Stimulated activated CD4-positive, alpha-beta T cell treated with anti-CD3 and anti-CD28 coated beads, TNF-alpha, amount 100 ng/mL, for 4 hours (primary cell): ENCODE results near the gene BCAS1.
A peak's percentile ranks its signal among the peaks of the same experiment; 100 is the strongest.

Experiments
- DNase-seq, 3 experiments: peaks; one replicate each; pipeline ENCODE4 v3.0.0-alpha.2; 2020; ENCODE audit warnings: low read depth in 3 of 3

BCAS1 gene

GRCh38 chr20:53962388-53962787 lies 108.0 kb downstream of the BCAS1 start:
- no peak for DNase-seq

DNA sequence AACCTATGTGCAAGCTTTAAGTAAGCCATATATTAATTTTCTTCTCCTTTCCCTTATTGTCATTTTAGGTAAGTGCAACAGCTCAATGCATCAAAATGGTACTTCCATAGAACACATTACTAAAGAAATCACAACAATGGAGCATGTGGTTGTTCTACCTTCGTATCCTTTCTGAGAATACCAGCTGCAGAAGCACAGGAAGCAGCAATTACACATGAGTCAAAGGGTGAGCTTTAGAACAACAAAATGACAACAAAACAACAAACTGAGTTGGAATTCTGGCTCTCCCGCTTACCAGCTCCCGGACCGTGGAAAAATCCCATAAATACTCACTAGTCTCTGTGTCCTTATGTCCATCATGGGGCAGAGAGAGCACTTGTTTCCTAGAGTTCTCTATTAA lies 108.9 kb downstream of the BCAS1 start:
- no peak for DNase-seq

DNA sequence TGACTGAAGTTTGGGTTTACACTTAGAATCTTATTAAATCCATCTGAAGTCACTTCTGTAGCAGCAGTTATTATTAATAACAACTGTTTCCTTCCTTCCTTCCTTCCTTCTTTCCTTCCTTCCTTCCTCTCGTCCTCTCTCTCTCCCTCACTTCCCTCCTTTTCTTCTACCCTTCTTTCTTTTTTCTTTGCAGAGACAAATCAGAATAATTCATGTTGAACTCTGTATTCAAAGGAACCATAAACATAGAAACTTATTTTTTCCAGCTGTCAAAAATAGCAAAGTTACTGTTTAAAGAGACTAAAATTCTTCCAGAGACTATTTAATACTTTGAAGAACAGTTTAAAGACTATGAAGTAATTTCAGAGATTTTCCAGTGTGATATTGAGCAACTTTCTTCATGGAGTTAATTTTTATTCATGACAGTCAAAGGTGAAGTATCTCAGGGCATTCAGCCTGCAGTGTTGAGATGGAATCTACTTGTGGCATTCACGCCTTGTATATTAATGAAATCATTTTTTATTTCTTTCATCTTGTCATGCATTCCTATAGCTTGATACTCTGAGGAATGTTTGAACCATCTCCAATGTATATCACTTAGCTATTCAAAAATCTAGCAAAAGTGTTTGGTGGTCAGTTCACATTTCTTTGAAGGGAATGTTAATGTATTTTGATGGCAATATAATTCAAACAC lies 109.7 kb downstream of the BCAS1 start:
- no peak for DNase-seq

- DNase-seq: no peak
Measured at GRCh38 chr20:53959911-53960578, 110.3 kb downstream of the BCAS1 start.

- DNase-seq: no peak
Measured at GRCh38 chr20:53958260-53958659, 112.1 kb downstream of the BCAS1 start.

DNA sequence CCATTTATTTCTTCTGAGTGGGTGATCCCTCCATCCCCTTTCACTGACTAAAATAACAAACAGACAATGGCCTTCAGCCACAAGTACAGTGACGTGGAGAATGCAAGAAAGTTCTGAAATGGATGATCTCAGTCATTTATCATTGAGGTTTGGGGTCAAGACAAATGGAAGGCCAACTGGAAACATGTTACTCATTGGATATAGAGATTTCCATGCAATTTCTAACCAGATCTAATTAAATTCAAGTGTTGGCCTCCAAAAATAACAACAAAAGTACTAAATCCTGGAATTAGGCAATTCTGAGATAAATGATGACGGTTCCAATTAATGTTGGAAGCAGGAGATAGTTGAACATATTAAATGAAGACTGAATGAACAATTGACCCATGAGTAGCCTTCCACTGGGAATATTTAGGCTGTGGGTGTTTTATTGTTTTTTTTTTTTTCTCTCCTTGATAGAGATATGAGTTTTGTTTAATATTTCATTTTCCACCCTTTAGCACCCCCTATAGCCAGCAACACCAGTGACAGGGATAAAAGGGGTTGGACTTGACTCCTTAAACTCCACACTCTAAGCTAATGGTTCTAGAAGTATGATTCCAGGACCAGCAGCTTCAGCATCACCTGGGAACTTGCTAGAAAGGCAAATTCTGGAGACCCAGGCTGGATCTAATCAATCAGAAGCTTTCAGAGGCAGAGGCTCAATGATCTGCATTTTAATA lies 112.8 kb downstream of the BCAS1 start:
- DNase-seq: no peak

- DNase-seq: no peak
Measured at GRCh38 chr20:53956013-53956715, 114.2 kb downstream of the BCAS1 start.

GRCh38 chr20:53954723-53955658 lies 115.4 kb downstream of the BCAS1 start:
- DNase-seq: no peak

- no peak for DNase-seq
Measured at GRCh38 chr20:53952528-53953096, 117.8 kb downstream of the BCAS1 start.

DNA sequence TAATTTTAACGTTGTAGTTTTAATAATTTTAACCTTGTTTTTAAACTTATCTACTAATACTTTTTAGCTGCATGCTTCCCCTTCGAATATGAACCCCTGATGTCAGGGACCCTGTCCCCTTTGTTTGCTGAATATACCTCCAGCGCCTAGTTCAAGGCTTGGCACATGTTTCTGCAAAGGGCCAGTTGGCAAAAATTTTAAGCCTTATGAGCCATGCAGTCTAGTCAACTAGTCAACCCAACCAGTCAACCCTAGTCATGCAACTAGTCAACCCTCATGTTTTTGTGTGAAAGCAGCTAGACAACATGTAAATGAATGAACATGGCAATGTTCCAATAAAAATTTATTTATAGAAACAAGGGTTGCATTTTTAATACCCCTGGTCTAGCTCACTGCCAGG lies 119.8 kb downstream of the BCAS1 start:
- DNase-seq: no peak

- no peak for DNase-seq
Measured at GRCh38 chr20:53950031-53950430, 120.4 kb downstream of the BCAS1 start.

- DNase-seq: peak; percentile 47 to 63 (median 60)
Measured at GRCh38 chr20:53949319-53949839, 121.0 kb downstream of the BCAS1 start.

DNA sequence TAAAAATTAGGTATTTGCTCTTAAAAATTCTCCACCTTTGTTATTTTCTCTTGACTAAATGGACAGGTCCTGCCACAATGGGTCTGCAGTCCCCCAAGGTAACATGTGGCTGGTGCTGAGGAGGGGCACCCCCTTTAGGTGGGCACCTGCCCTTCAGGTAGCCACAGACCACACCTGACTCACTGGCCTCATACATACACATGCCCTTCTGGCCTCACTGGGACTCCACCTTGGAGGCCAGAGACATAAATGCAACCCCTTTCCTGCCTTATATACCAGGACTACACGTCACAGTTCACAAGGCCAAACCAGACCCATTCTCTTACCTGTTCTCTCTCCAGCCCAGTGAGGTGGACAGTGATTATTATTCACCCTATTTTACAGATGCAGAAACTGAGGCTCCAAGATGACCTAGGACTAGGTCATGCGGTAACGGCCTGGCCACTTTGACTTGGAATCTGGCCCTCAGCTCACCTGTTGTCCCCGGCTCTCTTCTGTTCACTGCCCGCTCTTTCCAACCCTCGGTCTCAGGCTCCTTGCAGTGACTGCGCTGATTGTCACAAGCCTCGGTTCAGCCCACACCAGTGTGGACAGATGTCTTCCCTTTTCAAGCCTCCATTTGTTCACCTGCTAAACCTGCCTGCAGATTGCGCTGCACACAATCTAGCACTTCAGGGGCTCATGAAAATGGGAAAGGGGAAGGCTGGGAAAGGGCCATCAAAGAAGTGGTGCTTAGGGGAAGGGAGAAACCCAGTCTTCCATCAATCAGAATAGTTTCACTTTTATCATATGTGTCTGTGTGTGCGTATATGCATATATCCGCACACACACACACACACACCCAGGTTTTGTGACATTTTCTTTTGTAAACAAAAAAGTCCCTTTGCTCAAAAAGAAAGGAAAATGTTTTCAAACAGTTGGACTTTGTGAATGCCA lies 121.7 kb downstream of the BCAS1 start:
- no peak for DNase-seq

GRCh38 chr20:53947501-53948195 lies 122.7 kb downstream of the BCAS1 start:
- no peak for DNase-seq

DNA sequence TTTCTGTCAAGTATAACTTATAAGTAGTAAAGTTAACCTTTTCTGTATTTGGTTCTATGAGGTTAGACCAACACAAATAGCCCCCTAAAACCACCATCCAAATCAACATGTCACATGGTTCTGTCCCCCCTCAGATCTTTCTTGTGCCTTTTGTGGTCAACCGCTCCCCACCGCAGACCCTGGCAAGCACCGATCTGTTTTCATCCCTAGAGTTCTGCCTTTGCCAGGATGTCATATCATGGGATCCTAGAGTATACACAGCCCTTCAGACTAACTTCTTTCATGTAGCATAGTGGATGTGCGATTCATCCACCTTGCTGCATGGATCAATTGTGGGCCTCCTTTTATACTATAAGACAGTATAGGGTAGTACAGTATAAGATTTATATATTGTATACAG lies 124.3 kb downstream of the BCAS1 start:
- DNase-seq: no peak

- DNase-seq: no peak
Measured at GRCh38 chr20:53945478-53945877, 124.9 kb downstream of the BCAS1 start.

GRCh38 chr20:53944796-53945195 lies 125.6 kb downstream of the BCAS1 start:
- DNase-seq: no peak

GRCh38 chr20:53943522-53944291 lies 126.7 kb downstream of the BCAS1 start:
- no peak for DNase-seq
